MM.1S (cell line): Measurements from ENCODE around the gene KRT2.

Source experiments
- EZH2 ChIP-seq: fragments of 300-600 bp; sonication (generic); optimal IDR thresholded peaks from 2 replicates; pipeline ENCODE3; 2017; ENCODE audit warnings: low read depth, mild to moderate bottlenecking, antibody characterized with exemption, low read length, mixed read lengths
- EZH2phosphoT487 ChIP-seq: fragments of 300-600 bp; sonication (generic); IDR thresholded peaks from 2 replicates; pipeline ENCODE4 v1.6.1; 2018; ENCODE audit warnings: antibody characterized with exemption, low read length
- TF ChIP-seq, protein P1 (sequence below): fragments of 300-600 bp; sonication (generic); IDR thresholded peaks from 2 replicates; pipeline ENCODE4 v1.5.1; 2016; ENCODE audit warnings: antibody characterized with exemption, low read length, mixed read lengths

DNA sequence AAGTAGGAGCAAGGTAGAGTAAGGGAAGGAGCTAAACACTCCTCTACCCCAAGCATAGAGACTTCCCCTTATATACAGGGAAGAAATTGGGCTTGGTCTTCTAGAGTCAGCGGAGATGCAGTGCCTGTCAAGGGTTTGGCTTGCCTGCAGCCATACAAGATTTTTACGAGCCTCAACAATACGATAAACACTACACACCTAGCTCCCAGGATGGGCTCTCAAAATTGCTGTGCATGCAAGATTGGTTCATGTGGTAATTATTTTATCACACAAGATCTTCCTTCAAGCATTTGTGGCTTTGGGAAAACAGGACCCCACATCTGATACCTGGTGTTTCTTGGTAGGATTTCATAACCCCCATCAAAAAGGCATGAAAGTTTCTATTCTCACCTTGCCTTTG is 28.4 kb upstream of the KRT2 start, which contains the start of gene KRT1:
- TF ChIP-seq, protein P1, sequence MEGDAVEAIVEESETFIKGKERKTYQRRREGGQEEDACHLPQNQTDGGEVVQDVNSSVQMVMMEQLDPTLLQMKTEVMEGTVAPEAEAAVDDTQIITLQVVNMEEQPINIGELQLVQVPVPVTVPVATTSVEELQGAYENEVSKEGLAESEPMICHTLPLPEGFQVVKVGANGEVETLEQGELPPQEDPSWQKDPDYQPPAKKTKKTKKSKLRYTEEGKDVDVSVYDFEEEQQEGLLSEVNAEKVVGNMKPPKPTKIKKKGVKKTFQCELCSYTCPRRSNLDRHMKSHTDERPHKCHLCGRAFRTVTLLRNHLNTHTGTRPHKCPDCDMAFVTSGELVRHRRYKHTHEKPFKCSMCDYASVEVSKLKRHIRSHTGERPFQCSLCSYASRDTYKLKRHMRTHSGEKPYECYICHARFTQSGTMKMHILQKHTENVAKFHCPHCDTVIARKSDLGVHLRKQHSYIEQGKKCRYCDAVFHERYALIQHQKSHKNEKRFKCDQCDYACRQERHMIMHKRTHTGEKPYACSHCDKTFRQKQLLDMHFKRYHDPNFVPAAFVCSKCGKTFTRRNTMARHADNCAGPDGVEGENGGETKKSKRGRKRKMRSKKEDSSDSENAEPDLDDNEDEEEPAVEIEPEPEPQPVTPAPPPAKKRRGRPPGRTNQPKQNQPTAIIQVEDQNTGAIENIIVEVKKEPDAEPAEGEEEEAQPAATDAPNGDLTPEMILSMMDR: no peak
- TF ChIP-seq EZH2: no peak
- TF ChIP-seq EZH2phosphoT487: no peak
